GM12892 (cell line): ENCODE data around the gene C5orf24.

Experiments used
- POLR2A ChIP-seq: IDR thresholded peaks from 2 replicates; pipeline ENCODE4 v1.6.1; 2011; ENCODE audit warnings: low read depth, low read length, control low read depth
- POLR2AphosphoS5 ChIP-seq: IDR thresholded peaks from 2 replicates; pipeline ENCODE4 v1.6.1; 2011; ENCODE audit warnings: low read depth, low read length, control low read depth

DNA sequence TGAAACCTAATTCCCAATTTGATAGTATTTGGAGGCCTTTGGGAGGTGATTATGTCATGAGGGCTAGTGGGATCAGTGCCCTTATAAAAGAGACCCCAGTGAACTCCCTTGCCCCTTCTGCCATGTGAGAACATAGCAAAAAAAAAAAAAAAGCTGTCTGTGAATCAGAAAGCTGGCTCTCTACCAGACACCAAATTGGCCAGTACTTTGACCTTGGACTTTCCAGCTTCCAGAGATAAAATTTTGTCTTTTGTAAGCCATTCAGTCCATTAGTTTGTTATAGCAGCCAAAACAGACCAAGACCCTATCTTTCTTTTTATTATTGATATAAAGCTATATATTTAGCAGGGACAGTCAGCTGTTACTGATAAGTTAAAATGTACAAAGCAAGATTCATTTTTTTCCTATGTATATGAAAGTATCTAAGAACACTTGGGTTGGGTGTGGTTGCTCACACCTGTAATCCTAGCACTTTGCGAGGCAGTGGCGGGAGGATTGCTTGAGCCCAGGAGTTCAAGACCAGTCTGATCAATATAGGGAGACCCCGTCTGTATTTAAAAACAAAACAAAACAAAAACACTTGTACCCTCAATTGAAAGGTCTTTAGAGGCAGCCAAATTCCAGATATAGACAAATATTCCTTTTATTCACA is 8.1 kb upstream of the C5orf24 start:
- no peak for TF ChIP-seq POLR2AphosphoS5
- no peak for TF ChIP-seq POLR2A
